ENCODE measurements around the gene ABCA12.

GRCh38 chr2:215029936-215030335 lies 108.5 kb downstream of the ABCA12 start:
- TF ChIP-seq CTCF (IDR thresholded peaks at IDR 0.05) (no peak), EZH2 (IDR thresholded peaks at IDR 0.05) (no peak)
